GM12874 (cell line): ENCODE data around the gene GARIN5A.

ENCODE experiments used
- CTCF ChIP-seq: IDR thresholded peaks from 2 replicates; pipeline ENCODE4 v1.5.1; 2011; ENCODE audit warnings: low read depth, mild to moderate bottlenecking, control low read depth, low read length, moderate library complexity; ENCODE audit not compliant: insufficient read depth

GARIN5A gene

GRCh38 chr19:50492303-50493052 is 15.8 kb upstream of the GARIN5A start:
- no peak for TF ChIP-seq CTCF

- no peak for TF ChIP-seq CTCF
Measured at GRCh38 chr19:50490991-50491472, 14.4 kb upstream of the GARIN5A start.

GRCh38 chr19:50490411-50490811 is 13.8 kb upstream of the GARIN5A start:
- TF ChIP-seq CTCF, result no peak

GRCh38 chr19:50489461-50490011 is 12.9 kb upstream of the GARIN5A start:
- TF ChIP-seq CTCF, result no peak

GRCh38 chr19:50488389-50489194 is 11.9 kb upstream of the GARIN5A start:
- TF ChIP-seq CTCF, result no peak

GRCh38 chr19:50486823-50487515 is 10.3 kb upstream of the GARIN5A start:
- peak; percentile 49; the same call in 1 of the 2 replicates for TF ChIP-seq CTCF
